Daoy (cell line): Measurements from ENCODE around the gene SRCAP. TPM values are rescaled to one million over a fixed set of nuclear protein-coding genes. Genes with fewer than 3 reads are reported as not detected.
A peak's percentile ranks its signal among the peaks of the same experiment; 100 is the strongest.

Experiments
- DNase-seq: peaks from one replicate; pipeline ENCODE4 v3.0.0-alpha.2; 2015; ENCODE audit warnings: low read depth
- total RNA-seq: library from RNA; depleted of rRNA; stranded (reverse); fragments of >200 nt; shearing (Covaris generic); gene quantifications from 2 replicates; pipeline ENCODE4 v1.2.3, GENCODE V29; 2014; rRNA removed

SRCAP gene
- total RNA-seq: 1.6 and 11.3 TPM in 2 replicates

DNA sequence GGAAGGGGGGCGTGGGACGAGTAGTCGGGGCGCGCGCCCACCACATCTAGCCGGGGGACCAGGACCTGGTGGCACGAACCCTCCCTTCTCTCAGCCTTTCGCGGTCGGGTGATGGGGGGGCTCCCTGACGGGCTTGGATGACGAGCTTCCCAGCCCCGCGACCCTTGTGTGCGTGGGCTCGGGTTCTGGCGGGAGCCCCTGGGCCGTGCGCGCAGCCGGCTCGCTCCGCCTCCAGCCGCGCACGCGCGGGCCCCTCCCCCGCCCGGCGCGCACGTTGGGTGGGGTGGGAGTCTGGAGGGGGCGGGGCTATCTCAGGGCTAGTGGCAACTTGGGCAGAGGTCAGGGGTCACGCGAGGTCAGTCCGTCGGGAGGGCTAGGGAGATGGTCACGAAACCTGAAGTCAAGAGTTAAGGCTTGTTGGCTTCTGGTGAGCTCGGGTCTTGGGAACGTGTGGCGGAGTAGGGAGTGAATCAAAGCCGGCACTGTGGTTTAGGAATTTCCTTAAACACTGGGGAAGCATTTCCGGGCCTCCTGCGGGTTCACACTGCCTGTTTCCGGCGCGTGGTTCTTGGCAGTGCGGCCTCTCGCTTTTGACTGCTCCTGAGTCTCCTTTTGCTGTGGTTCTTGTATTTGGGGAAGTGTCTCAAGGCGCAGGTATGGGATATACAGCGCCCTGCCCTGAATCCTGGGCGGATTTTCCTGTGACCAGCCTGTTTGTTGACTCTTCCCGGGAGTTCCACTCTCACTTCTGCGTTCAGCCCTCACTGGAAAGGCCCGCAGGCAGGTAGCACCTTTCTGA is at the start of gene SRCAP:
Gene SRCAP, plus strand, starts transcription at position 356 of the 799 bp plus-strand sequence. CDS start 1,654 bp downstream, outside the sequence.
- peak; percentile 86 for DNase-seq

DNA sequence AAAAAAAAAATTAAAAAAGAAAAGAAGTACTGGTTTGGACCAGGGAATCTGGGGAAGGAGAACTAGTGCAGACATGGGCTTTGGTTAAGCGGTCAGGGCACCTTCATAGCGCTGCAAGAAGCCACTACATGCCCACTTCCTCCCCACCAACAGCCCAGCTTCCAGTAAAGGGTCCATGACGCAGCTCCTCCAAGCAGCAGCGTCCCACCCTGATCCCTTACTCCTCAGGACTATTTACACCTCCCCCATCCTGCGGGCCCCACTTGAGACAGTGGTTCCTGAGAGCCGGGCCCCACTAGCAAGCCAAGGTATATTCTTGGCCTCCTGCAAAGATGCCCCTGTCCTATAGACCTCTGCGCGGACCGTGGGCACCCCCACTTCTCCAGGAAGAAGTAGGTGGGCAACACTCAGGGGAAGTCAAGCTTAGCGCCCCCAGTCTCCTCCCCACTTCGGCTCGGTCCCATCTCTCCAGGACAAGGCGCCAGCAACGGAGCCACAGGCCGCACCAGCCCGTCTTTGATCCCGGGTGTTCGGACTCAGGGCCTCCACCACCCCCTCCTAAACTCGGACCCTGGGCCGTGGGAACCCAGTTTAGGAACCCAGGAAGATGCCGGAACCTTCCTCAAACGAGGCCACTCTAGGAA is 49.1 kb upstream of the SRCAP start:
- DNase-seq: no peak

DNA sequence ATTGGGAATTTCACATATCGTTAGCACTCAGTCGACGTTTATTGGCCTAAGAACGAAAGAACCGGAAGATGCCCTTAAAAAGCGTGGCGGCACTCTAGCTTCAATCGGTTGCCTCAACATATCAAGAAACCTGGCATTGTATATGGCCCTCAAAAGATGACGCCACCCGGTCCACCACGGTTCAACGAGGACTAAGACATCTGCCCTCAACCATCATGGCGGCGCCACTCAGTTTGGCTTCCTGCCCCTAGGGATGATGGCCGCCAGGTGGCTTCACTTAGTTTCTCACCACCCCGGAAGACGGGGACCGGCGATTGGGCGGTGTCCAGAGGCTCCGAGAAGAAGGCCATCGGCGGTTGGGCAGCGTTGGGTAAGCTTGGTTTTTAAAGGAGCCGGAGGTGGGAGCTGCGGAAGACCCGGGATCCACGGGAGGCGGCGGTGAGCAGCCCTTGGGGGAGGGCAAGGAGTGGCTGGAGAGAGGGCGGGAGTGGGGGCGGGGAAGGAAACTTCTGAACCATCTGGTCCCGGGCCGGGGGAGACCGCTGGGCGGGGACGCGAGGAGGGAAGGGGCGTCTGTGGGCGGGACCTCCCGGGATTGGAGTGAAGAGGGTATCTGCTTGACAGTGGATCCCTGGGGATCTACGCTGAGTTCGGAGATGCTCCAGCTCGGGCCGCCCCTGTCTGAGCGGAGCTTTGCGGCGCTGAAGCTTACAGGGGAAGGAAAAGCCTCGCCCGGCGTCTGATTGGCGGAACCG is 48.4 kb upstream of the SRCAP start, which contains the start of gene PRR14:
Gene PRR14, plus strand, starts transcription at position 592 of the 755 bp plus-strand sequence. CDS start 686 bp downstream, outside the sequence.
- DNase-seq: peak; percentile 98

DNA sequence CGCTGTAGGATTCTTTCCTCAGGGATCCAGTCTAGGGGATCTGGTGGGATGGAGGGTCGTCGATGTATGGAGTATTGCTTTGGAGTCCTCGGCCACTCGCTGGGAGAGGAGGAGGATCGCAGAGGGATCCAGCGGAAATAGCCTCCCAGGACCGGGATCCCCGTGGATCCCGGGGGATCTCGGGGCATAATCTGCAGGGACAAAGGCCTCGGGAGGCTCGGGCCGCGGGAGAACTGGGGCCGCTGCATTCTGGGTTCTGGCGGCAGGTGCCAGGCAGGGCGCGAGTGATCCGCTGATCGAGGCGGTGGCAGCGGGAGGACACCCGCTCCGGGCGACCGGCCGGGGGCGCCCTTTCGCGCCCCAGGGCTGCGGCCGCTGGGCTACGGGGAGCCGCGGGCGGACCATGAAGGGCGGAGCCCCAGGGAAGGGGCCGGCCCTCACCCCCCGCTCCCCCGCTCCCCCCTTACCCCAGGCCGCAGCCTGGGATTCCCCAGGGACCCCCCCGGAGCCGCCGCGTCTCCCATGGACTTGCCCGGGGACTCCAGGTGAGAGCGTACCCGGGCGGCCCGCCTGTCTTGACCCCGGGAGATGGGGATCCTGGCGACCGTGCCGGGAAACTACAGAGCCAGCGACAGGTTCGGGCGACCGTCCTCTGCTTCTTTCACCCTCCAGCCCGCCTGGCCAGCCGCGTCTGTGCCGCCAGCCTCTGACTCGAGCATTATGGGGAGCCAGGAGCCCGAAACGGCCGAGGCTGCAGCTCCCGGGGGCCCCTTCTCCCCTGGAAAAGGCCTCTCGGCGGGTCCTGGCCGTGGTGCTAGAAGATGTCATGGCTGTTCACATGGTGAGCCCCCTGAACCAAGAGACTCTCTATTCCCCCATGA is 47.6 kb upstream of the SRCAP start:
- peak; percentile 69 for DNase-seq

DNA sequence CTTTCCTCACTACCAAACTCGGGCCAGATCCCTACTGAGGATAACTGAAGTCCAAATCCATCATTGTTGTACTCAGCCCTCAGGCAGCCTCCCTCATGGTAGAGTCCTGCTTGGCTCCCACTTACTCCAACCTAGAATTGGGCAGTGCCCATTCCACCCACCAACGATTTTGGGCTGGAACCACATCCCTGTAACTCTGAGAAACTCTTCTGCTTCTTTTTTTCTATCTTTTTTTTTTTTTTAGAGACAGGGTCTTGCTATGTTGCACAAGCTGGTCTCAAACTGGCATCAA is 47.0 kb upstream of the SRCAP start:
- no peak for DNase-seq

DNA sequence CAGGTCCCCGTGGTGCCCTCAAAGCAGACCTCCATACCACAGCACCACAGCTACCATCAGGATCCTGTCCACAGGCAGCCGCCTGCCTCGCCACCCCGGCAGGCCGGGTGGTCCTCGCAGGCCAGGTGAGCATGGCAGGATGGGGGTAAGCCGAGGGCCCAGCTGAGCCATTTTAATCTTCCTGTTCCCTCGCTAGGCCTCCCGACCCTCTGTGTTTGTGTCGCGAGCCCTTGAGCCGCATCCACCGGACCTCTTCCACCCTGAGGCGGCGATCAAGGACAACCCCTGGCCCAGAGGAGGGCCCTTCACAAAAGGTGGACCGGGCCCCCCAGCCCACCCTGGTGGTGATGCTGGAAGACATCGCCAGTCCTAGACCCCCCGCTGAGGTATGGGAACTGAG is 46.3 kb upstream of the SRCAP start:
- no peak for DNase-seq

DNA sequence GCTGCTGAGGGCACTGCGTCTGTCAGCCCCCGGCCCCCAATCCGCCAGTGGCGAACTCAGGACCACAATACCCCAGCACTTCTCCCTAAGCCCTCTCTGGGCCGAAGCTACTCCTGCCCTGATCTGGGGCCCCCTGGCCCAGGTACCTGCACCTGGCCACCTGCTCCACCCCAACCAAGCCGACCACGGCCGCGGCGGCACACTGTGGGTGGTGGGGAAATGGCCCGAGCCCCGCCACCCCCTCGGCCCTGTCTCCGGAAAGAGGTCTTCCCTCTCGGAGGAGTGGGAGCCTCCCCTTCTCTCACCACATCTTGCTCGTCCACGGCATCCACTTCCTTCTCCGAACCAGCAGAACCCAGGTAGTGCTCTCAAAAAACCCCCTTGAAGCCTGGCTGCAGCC is 44.1 kb upstream of the SRCAP start:
- DNase-seq: no peak

DNA sequence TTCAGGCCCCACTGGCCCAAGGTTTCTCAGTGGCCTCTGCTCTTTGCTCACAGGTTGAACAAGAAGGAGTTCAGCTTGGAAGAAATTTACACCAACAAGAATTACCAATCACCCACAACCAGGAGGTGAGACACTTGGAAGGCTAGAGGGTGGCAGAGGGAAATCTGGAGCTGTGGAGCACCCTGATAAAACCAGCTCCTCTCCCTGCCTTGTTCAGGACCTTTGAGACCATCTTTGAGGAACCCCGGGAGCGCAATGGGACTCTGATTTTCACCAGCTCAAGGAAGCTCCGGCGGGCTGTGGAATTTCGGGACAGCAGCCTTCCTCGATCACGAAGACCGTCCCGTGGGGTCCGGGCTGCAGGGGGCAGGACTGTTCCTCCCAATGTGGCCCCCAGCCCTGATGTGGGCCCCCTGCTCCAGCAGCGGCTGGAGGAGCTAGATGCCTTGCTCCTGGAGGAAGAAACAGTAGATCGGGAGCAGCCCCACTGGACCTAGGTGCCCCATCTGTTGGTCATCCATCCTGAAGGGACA is 43.1 kb upstream of the SRCAP start:
- no peak for DNase-seq

DNA sequence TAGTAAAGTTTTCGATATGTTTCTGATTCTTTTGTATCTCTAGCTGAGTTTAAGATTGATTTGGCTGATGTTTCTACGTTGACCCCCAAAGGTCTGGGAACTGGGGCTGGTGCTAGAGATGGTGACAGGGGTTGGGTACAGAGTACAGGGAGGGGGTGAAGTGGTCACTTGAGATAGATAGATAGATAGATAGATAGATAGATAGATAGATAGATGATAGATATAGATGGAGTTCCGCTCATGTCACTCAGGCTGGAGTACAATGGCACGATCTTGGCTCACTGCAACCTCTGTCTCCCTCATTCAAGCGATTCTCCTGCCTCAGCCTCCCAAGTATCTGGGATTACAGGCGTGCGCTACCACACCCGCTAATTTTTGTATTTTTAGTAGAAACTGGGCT is 42.6 kb upstream of the SRCAP start:
- no peak for DNase-seq

DNA sequence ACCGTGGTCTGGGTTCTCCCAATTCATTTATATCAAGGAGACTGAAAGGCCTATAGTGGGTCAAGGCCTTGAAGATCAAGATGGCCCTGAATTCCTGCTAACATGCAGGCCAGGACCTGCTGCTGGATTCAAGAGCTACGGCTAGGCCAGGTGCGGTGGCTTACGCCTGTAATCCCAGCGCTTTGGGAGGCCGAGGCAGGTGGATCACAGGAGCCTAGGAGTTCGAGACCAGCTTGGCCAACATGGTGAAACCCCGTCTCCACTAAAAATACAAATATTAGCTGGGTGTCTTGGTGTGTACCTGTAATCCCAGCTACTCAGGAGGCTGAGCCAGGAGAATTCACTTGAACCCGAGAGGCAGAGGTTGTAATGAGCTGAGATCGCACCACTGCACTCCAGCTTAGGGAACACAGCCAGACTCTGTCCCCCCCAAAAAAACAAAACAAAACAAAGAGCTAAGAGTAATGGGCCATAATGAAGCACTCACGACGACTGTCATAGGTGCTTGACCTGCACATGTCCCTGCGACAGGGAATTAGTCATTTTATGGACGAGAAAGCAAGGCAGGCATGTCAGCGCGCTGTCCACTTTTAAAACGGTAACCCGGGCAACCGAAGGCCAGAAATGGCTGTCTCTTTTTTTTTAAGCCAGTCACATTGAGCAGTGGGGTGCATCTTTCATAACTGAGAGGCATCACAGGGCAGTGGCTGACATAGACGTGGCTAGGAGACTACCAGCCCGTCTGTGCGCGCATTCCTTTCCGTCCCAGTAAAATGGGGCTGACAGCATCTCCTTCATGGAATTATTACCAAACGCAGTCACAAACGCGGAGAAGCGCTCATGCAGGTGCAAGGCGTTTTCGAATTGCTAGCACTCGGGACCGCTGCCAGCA is 41.8 kb upstream of the SRCAP start:
- no peak for DNase-seq

DNA sequence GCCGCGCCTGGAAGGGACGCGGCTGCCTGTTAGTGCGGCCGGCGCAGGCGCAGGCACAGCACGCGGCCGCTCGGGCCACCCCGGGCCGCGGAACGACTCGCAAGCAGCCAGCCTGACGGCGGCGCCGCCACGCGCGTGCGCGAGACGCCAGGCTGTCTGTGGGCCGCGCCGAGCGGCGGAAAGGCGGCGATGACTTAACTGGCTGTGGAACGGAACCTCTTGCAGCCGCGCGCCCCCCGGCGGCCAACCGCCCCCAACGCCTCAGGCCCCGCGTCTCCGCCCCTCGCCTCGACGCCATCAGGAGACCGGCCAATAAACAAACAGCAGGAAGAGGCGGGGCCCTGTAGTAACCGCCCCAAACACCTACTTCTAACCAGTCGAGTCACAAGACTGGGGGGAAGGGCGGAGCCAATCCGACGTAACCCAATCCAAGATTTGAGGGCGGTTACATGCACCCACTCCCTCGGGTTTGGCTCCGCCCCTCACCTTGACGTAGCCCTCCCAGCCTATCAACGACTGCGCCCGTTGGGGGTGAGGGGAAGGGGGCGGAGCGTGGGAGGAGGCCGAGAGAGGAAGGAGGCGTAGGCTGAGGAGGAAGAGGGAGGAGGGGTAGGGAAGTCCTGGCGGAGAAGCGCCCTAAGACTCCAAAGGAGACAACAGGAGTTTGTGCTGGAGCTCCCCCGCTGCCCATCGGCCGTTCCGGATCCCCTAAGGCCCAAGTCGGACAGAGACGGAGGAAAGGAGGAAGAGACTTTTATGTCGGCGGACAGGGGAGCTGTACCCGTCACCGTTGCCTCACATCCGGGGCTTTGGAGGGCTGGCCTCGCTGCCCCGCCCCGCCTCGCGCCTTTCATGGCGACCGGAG is 40.9 kb upstream of the SRCAP start, which contains the start of gene FBRS:
Gene FBRS, plus strand, starts transcription at position 566 of the 865 bp plus-strand sequence. CDS start 1,088 bp downstream, outside the sequence.
- DNase-seq: peak; percentile 100

DNA sequence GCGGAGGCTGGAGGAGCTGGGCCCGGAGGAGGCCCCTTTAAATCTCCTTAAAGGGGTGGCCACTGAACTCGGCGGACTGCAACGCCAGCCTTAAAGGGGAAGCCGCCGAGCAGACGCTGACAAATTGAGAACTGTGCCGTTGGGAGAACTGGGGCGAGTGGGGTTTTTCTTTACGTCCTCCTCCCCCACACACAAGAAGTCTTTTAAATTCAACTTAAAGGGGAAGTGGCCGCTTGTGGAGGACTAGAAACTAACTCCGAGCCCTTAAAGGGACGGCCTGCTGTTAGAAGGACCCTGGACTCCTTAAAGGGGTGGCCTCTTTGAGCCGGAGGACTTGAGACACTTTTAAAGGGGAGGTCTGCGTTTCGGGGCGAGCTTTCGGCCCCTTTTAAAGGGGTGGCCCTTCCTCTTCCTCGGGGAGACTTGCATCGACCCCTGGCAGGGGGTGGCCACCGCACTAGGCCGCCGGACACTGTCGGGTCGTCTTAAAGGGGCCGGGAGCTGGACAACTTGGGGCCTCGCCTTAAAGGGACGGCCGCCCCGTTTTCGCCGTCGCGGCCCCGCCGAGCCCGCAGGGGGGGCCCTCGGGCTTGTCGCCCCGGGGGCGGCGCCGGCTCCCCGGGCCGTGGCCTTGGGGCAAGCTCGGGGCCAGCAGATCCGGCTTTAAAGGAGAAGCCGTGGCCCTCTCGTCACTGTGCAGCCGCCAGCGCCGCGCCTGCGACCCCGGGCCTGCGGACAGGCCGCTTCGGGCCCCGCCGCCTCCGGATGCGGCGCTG is 40.1 kb upstream of the SRCAP start:
- DNase-seq: no peak

DNA sequence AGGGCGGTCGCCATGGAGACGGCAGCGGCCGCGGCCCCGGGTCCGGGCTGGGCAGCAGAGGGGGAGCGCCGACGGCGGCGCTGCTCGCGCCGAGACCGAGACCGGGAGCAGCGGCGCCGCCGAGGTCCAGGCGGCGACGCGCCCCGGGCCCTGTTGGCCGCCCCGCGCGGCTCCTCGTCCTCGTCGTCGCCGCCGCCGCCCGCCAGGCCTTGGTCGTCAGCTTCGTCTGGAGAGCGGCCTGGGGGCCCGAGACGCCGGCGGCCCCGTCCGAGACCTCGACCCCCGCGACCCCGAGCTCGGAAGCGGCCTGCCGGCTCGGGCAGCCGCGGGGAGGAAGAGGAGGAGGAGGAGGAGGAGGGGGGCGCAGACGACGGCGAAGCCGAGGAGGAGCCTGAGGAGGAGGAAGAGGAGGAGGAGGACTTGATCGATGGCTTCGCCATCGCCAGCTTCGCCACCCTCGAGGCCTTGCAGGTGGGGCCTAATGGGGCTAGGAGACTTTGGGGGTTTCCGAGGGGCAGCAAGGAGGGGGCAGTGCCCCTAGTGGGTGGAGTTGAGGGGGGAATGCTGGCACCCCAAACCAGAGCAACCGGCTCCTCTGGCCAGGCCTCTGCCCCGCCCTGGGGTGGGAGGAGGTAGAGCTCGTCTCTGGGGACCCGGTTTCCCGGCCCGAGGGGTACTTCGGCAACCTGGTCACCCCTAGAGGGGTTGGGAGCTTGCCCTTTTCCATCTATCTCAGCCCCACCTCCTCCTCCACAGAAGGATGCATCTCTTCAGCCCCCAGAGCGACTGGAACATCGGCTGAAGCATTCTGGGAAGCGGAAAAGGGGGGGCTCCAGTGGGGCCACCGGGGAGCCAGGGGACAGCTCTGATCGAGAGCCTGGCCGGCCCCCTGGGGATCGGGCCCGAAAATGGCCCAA is 39.2 kb upstream of the SRCAP start:
- peak; percentile 18 for DNase-seq

DNA sequence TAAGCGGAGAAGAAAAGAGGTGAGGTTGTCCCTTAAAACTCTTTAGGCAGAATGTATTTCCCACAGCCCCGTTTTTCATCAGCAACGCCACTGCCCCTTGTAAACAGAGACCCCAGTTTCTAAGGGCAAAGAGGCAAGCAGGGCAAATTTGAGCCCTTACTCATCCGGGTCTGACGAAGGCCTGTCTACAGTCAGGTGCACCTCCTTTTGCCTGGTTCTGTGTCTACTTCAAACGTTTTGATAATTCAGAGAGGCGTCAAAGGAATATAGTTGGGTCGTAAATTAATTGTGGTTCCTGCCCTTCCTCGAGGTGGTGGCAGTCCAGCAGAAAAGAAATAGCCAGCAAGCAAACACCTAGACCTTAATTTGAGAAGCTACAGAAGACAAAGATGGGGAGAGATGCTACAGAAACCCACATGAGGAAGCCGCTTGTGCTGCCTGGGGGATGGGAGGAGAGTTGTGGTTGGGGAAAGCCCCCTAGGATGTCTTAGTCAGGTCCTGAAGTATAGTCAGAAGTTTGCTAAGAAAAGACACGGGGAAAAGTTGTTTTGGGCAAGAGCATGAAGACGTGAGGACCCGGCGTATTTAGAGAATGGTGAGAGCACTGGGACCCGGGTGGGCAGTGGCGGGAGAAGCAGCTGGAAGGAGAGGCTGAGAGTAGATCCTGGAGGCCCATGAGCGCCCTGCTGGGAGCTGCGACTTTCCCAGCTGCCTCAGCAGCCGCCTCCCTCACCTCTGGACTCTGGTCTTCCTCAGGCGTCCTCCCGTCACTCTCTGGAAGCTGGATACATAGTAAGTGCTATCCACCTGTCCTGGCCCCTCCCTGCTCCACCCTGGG is 38.3 kb upstream of the SRCAP start:
- DNase-seq: peak; percentile 50

DNA sequence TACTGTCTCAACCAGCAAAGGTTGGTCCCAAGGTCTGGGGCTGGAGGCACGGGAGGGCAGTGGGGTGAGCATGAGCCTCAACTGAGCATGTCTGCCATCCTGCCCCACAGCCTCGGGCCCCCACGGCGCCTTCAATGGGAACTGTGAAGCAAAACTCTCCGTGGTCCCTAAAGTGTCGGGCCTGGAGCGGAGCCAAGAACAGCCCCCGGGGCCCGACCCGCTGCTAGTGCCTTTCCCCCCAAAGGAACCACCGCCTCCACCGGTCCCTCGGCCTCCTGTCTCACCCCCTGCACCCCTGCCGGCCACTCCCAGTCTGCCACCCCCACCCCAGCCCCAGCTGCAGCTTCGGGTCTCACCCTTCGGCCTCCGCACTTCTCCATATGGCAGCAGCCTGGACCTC is 36.5 kb upstream of the SRCAP start:
- DNase-seq: no peak

DNA sequence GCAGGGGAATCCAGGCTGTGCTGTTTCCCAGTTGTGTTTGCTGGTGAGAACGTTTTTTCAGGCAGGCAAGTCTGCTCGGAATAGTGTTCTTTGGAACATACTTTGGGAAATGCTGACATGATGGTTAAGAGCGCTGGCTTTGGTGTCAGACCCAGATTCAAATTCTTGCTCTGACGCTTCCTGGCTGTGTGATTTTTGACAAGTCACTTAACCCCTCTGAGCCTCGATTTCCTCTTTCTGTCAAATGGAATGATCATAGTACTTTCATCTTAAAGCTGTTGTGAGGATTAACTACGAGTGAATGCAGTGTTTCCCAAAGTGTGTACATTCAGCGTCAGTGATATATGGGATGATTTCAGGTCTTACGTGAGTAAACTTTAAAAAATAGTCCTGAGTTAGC is 35.9 kb upstream of the SRCAP start:
- no peak for DNase-seq
